Small intestine (tissue), 7 donors: ENCODE measurements around the gene CRYBB2. TPM values are rescaled to one million over a fixed set of nuclear protein-coding genes. Genes with fewer than 3 reads are reported as not detected.
"Not testable (repeated sequence)": the region's sequence is repeated elsewhere in the genome, so short reads cannot be mapped to it uniquely, and the experiment has no call there.

Experiments used
- DNase-seq, 2 donors: peaks; one replicate each; pipeline versions ENCODE4 v3.0.0 to v3.0.0-alpha.2; 2013
- FAIRE-seq: peaks from 2 replicates; lab custom pipeline; 2012; peaks lifted over from hg19 to GRCh38; lab: Jason Lieb, UNC
- H3K27ac ChIP-seq, 3 donors: one replicate each; pipeline ENCODE4 v1.5.1; 2013; ENCODE audit warnings: low read length in 2 of 3, mild to moderate bottlenecking in 2 of 3, control low read depth in 1 of 3, inconsistent platforms in 1 of 3, low read depth in 1 of 3, moderate library complexity in 1 of 3
- H3K27me3 ChIP-seq, 3 donors: one replicate each; pipeline ENCODE4 v1.6.1; 2013; ENCODE audit warnings: low read length in 3 of 3, inconsistent platforms in 1 of 3; ENCODE audit not compliant: control insufficient read depth in 3 of 3, insufficient read depth in 3 of 3
- H3K36me3 ChIP-seq, 3 donors: one replicate each; pipeline ENCODE4 v1.6.1; 2013; ENCODE audit warnings: low read length in 3 of 3, inconsistent platforms in 1 of 3, low read depth in 1 of 3, mild to moderate bottlenecking in 1 of 3, moderate library complexity in 1 of 3; ENCODE audit not compliant: control insufficient read depth in 3 of 3, insufficient read depth in 2 of 3
- H3K4me1 ChIP-seq, 3 donors: one replicate each; pipeline ENCODE4 v1.6.1; 2013; ENCODE audit warnings: low read length in 2 of 3, inconsistent platforms in 1 of 3, low read depth in 1 of 3, mild to moderate bottlenecking in 1 of 3, moderate library complexity in 1 of 3; ENCODE audit not compliant: control insufficient read depth in 3 of 3, insufficient read depth in 2 of 3
- H3K4me3 ChIP-seq, 3 donors: one replicate each; pipeline ENCODE4 v1.5.1; 2013; ENCODE audit warnings: low read length in 3 of 3, control low read depth in 1 of 3, inconsistent platforms in 1 of 3, low read depth in 1 of 3, mild to moderate bottlenecking in 1 of 3, moderate library complexity in 1 of 3
- H3K9me3 ChIP-seq, 2 donors: one replicate each; pipeline ENCODE4 v1.6.1; 2013; ENCODE audit warnings: low read depth in 1 of 2, low read length in 1 of 2; ENCODE audit not compliant: control insufficient read depth in 2 of 2, insufficient read depth in 1 of 2
- WGBS, 3 donors: extraction: QIAGEN DNeasy Blood & Tissue Kit; methylation state at CpG; one replicate each; pipeline ENCODE4 v1.1.7; 2013; 5-methylcytosine and 5-hydroxymethylcytosine counted together
- polyA plus RNA-seq, 4 donors: library from polyadenylated mRNA; stranded (reverse) in 3 of 4; unstranded in 1 of 4; fragments of 200-250 nt in 3 of 4; fragments of 120-200 nt in 1 of 4; gene quantifications; one replicate each; pipeline versions ENCODE4 v1.2.1 to v1.2.3, GENCODE V29; 2013
- donor health status: healthy with polysubstance abuse.
- donor health status: control.
- donor health status: control.
- donor health status: Bipolar disorder and iron deficiency.
- donor health status: healthy.

CRYBB2 gene
- polyA plus RNA-seq, 4 donors, result 0.39 to 2.7 (median 1.3) TPM; not detected in 1

DNA sequence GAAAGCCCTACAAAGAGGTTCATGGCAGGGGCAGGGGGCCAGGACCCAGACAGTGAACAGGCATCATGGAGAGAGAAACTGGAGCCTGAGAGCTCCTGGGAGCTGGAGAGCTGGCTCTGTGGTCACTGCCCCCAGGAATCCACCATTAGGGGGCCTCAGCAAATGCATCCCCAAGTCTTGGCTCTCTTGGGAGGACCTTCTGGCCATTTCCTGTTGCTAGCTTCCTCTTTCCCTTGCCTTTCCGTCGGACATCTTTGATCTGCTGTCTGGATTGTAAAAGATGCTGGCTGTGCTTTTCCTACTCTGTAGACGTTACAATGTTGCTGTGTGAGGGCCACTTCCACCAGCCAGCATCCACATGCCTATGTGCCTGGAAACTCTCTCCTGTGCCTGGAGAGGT, 7.1 kb upstream of the CRYBB2 start:
- H3K27me3 ChIP-seq, result no peaks in the 10 kb centered on the region
- H3K4me3 ChIP-seq, result no peak overlapping the region
- no peaks in the 10 kb centered on the region for H3K4me1 ChIP-seq
- WGBS, 3 donors, result 46 to 66% (median 55%) methylated on average over 3 of the region's 3 CpGs
- no peak for FAIRE-seq
- H3K36me3 ChIP-seq, result no peaks in the 10 kb centered on the region
- no peak for DNase-seq
- H3K27ac ChIP-seq, result no peak overlapping the region
- no peaks in the 10 kb centered on the region for H3K9me3 ChIP-seq

DNA sequence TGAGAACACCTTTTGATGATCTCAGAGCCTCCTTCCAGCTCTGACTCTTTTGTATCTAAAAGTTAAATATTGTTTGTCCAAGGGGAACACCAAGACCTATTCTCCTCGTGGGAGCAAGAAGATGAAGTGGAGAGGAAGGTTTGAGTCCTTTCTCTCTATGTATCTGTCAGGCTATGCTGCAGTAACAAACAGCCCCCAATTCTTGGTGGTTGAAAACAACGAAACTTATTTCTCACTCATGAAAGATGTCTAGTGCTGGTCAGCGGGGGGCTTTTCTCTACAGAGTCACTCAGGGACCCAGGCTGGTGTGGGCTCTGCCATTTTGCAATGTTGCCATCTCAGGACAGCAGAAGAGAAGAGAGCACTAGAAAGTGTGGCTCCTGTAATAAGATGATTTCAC, 6.2 kb upstream of the CRYBB2 start:
- no peaks in the 10 kb centered on the region for H3K4me1 ChIP-seq
- no peaks in the 10 kb centered on the region for H3K36me3 ChIP-seq
- no peaks in the 10 kb centered on the region for H3K27me3 ChIP-seq
- no peak for FAIRE-seq
- no peak for DNase-seq
- no peak overlapping the region for H3K27ac ChIP-seq
- H3K4me3 ChIP-seq, result no peak overlapping the region
- H3K9me3 ChIP-seq, result no peaks in the 10 kb centered on the region
- WGBS, 3 donors, result 66 to 76% (median 71%) methylated on average over 3 of the region's 3 CpGs

DNA sequence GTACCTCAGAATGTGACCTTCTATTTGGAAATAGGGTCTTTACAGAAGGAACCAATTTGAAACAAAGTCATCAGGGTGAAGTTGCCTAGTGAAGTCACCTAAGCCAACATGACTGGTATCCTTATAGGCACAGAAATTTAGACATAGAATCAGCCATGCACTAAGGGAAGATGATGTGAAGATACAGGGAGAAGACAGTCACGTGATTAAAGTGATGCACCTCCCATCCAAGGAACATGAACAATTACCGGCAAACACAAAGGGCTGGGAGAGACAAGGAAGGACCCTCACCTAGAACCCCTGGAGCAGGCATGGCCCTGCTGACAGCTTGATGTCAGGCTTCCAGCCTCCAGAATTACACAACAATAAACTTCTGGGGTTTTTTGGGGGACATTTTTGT, 3.2 kb upstream of the CRYBB2 start:
- FAIRE-seq (no peak), DNase-seq (no peak)
- H3K4me3 ChIP-seq, result no peak overlapping the region
- WGBS, 3 donors, result 62 to 80% (median 72%) methylated on average over 2 of the region's 2 CpGs
- no peak overlapping the region for H3K27ac ChIP-seq
- no peaks in the 10 kb centered on the region for H3K4me1 ChIP-seq
- H3K36me3 ChIP-seq, result no peaks in the 10 kb centered on the region
- H3K27me3 ChIP-seq, result no peaks in the 10 kb centered on the region
- H3K9me3 ChIP-seq, result no peaks in the 10 kb centered on the region

DNA sequence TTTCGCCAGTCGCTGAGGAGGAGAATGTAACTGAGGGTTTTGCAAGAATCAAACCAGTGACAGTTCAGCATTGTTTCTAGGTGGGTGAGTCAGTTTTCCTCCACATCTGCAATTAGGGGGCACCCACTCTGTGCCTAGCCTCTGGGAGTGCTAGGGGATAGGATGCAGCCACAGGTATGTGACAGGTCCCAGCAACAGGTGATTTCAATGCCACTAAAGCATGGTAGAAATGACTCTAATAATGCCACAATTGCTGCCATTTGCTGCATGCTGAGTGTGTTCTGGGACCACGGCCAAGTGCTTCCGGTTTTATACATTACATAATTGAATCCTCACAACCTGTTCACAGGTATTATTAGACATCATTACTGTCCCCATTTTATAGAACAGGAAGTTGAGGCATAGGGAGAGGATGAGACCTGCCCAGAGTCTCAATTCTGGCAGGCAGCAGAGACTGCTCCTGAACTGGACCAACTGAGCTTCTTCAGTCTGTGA, 556 bp downstream of the CRYBB2 start:
- Histone ChIP-seq H3K36me3 (no peaks in the 10 kb centered on the region), H3K9me3 (no peaks in the 10 kb centered on the region), H3K4me3 (no peak overlapping the region), H3K27ac (no peak overlapping the region), H3K4me1 (no peaks in the 10 kb centered on the region), H3K27me3 (no peaks in the 10 kb centered on the region)
- DNase-seq, result no peak
- FAIRE-seq, result no peak
- 49 to 60% (median 59%) methylated on average over 4 of the region's 4 CpGs for WGBS, 3 donors

DNA sequence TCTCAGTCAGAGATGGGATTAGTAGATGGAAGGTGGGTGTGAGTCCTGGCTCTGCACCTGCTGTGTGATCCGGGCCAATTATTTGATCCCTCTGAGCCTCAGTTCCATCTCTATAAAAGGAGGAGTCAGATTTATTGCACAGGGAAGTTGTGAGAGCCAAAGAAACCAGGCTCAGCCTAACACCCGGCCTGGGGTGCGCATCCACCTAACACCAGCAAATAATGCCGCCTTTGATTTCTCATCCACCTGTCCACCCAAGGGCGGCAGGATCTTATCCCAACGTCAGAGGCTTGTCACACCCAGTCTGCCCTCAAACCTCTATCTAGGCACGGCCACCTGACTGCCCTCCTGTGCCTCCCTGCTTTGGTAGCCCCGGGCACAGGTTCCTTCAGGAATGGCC, 2.4 kb downstream of the CRYBB2 start:
- FAIRE-seq, result no peak

DNA sequence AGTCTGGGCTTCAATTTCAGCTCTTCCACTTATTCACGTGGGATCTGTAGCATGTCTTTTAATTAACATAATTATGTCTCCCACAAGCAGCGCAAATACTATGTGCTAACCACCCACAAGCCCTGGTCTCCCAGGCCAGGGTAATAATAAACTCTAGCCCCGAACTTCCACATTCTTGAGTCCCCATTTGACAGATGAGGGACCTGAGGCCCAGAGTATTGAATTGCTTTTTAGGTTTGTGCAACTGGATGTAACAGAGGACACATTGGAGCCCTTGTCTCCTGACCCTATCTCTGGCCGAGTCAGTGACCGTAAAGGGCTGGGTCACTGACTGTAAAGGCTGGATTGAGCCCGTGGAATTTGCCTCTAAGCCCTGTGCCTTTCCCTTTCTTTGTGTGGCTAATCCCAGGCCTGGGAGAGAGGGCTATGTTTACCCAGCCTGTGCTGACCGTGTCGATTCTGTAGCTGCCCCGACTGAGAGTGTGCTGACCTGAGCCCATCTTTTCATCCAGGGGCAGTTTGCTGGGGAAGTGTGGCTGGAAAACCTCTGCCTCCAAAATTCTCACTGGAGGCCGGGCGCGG, 3.9 kb downstream of the CRYBB2 start:
- Histone ChIP-seq H3K9me3 (no peaks in the 10 kb centered on the region), H3K4me3 (no peak overlapping the region), H3K36me3 (no peaks in the 10 kb centered on the region), H3K4me1 (no peaks in the 10 kb centered on the region), H3K27me3 (peaks cover 0 to 2% (median 1%) of the 10 kb centered on the region in 3 donors), H3K27ac (no peak overlapping the region)
- WGBS, 3 donors, result 70 to 74% (median 74%) methylated on average over 12 of the region's 12 CpGs
- no peak for FAIRE-seq
- DNase-seq, result no peak

More for the DNA sequence above, 2.4 kb downstream of the CRYBB2 start:
- 18 to 56% (median 29%) methylated on average over 8 of the region's 8 CpGs for WGBS, 3 donors
- no peaks in the 10 kb centered on the region for H3K36me3 ChIP-seq
- no peaks in the 10 kb centered on the region for H3K9me3 ChIP-seq
- no peak overlapping the region for H3K27ac ChIP-seq
- DNase-seq, result no peak
- no peak overlapping the region for H3K4me3 ChIP-seq
- peaks cover 0 to 2% (median 1%) of the 10 kb centered on the region in 3 donors for H3K27me3 ChIP-seq
- H3K4me1 ChIP-seq, result no peaks in the 10 kb centered on the region

DNA sequence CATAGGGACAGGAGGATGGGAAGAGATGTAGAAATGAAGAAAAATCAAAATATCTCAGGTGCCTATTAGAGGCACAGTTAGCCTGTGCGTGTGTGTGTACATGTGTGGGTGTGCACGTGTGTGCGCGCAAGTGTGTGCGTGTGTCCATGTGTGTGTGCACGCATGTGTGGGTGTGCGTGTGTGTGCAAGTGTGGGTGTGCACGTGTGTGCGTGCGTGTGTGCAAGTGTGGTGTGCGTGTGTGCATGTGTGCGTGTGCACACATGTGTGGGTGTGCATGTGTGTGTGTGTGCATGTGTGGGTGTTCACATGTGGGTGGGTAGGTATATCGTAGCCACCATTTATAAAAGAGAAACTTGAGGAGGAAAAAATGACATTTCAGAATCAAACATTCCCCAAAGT, 9.4 kb downstream of the CRYBB2 start:
- WGBS, 3 donors, result 82 to 90% (median 83%) methylated on average over 13 of the region's 13 CpGs
- H3K27me3 ChIP-seq, result peaks cover 0 to 5% (median 2%) of the 10 kb centered on the region in 3 donors
- FAIRE-seq (no peak), DNase-seq (no peak)
- H3K4me1 ChIP-seq, result no peaks in the 10 kb centered on the region
- no peaks in the 10 kb centered on the region for H3K36me3 ChIP-seq
- no peak overlapping the region for H3K4me3 ChIP-seq
- H3K27ac ChIP-seq, result no peak overlapping the region
- H3K9me3 ChIP-seq, result no peaks in the 10 kb centered on the region

DNA sequence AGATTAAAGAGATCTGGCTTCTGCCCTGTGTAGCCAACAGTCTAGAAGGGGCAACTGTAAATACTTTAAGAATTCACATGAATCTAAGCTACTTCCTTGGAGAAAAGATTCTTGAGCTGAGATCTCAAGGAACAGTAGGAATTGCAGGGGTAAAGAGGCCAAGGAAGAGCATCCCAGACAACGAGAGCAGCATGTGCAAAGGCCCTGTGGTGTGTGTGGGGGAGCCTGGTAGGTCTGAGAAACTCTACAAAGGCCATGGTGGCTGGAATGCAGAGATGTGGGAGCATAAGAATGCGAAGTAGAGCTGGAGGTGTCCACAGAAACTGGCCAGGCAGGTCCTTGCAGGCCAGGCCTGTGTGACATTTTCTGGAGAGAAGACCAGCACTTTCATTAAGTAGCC, 11.3 kb downstream of the CRYBB2 start:
- not testable (repeated sequence) for H3K27ac ChIP-seq, FAIRE-seq, H3K4me1 ChIP-seq, H3K27me3 ChIP-seq, H3K36me3 ChIP-seq, H3K9me3 ChIP-seq, H3K4me3 ChIP-seq, DNase-seq
- 72 to 79% (median 74%) methylated on average over 2 of the region's 2 CpGs for WGBS, 3 donors

DNA sequence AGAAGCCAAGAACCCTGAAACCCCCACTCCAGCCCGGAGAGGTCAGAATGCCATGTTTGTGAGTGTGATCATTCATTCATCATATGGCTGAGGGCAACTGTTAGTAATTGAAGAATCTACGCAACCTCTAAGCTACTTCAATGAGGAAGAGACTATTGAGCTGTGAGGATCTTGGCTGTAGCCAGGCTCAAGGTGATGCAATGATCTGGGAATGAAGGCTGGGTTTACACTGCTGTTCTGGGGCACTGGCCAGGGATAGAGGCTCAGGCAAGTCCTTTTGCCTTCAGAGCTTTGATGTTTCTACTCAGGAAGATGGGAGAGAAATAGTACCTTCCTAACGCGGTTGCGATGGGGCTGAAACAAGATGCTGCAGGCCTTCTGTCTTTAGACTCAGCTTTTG, 12.9 kb downstream of the CRYBB2 start:
- FAIRE-seq (no peak), DNase-seq (no peak)
- Histone ChIP-seq H3K27me3 (peaks cover 0 to 6% (median 2%) of the 10 kb centered on the region in 3 donors), H3K36me3 (no peaks in the 10 kb centered on the region), H3K4me3 (no peak overlapping the region), H3K4me1 (no peaks in the 10 kb centered on the region), H3K27ac (no peak overlapping the region), H3K9me3 (no peaks in the 10 kb centered on the region)
- 64 to 88% (median 82%) methylated on average over 5 of the region's 5 CpGs for WGBS, 3 donors
